SK-N-SH treated with all-trans-retinoic acid at 6 μM for 48 hours (cell line): ENCODE measurements around the gene INSM1.

Experiments
- ATAC-seq: fragments of 200-7000 bp; cut with Tn5 transposase; 3 replicates; pipeline ENCODE4 v1.9.1; 2020; ENCODE audit warnings: mild to moderate bottlenecking, moderate library complexity
- ARNTL ChIP-seq: fragments of 450-650 bp; formaldehyde crosslinking; IDR thresholded peaks from 2 replicates; pipeline ENCODE4 v1.5.0; 2020; ENCODE audit warnings: low read depth, mild to moderate bottlenecking, moderate library complexity, borderline replicate concordance
- BACH2 ChIP-seq: fragments of 250-450 bp; sonication (Bioruptor Pico); IDR thresholded peaks from 2 replicates; pipeline ENCODE4 v1.9.0; 2021; ENCODE audit warnings: mild to moderate bottlenecking, borderline replicate concordance
- CSDC2 ChIP-seq: fragments of 250-450 bp; sonication (Bioruptor Pico); IDR thresholded peaks from 2 replicates; pipeline ENCODE4 v1.5.0; 2020; ENCODE audit warnings: mild to moderate bottlenecking, moderate library complexity
- ESRRG ChIP-seq: fragments of 250-450 bp; sonication (Bioruptor Pico); IDR thresholded peaks from 2 replicates; pipeline ENCODE4 v1.6.1; 2021; ENCODE audit warnings: mild to moderate bottlenecking
- GLIS3 ChIP-seq: fragments of 250-450 bp; sonication (Bioruptor Pico); IDR thresholded peaks from 2 replicates; pipeline ENCODE4 v1.5.0; 2020; ENCODE audit warnings: mild to moderate bottlenecking, moderate library complexity
- ISL1 ChIP-seq: fragments of 250-450 bp; sonication (Bioruptor Pico); IDR thresholded peaks from 2 replicates; pipeline ENCODE4 v2.1.2; 2022; ENCODE audit warnings: mild to moderate bottlenecking, moderate library complexity
- OSR1 ChIP-seq: fragments of 250-450 bp; sonication (Bioruptor Pico); IDR thresholded peaks from 2 replicates; pipeline ENCODE4 v1.8.0; 2022; ENCODE audit warnings: moderate library complexity, mild to moderate bottlenecking, inconsistent platforms
- PPARA ChIP-seq: fragments of 250-450 bp; sonication (Bioruptor Pico); IDR thresholded peaks from 2 replicates; pipeline ENCODE4 v1.5.0; 2020; ENCODE audit warnings: mild to moderate bottlenecking, borderline replicate concordance
- RARB ChIP-seq: fragments of 250-450 bp; sonication (Bioruptor Pico); IDR thresholded peaks from 2 replicates; pipeline ENCODE4 v1.8.0; 2021; ENCODE audit warnings: mild to moderate bottlenecking, moderate library complexity
- SNAI2 ChIP-seq: fragments of 250-450 bp; sonication (Bioruptor Pico); IDR thresholded peaks from 2 replicates; pipeline ENCODE4 v1.5.0; 2020; ENCODE audit warnings: mild to moderate bottlenecking, moderate library complexity
- TCF4 ChIP-seq: fragments of 250-450 bp; sonication (Bioruptor Pico); IDR thresholded peaks from 2 replicates; pipeline ENCODE4 v1.8.0; 2021; ENCODE audit warnings: mild to moderate bottlenecking, moderate library complexity, borderline replicate concordance
- TOX ChIP-seq: fragments of 250-450 bp; sonication (Bioruptor Pico); IDR thresholded peaks from 2 replicates; pipeline ENCODE4 v1.8.0; 2021; ENCODE audit warnings: mild to moderate bottlenecking, moderate library complexity, borderline replicate concordance
- ZC3H10 ChIP-seq: fragments of 250-450 bp; sonication (Bioruptor Pico); IDR thresholded peaks from 2 replicates; pipeline ENCODE4 v1.5.1; 2021; ENCODE audit warnings: mild to moderate bottlenecking, moderate library complexity
- ZFP3 ChIP-seq: fragments of 250-450 bp; sonication (Bioruptor Pico); IDR thresholded peaks from 2 replicates; pipeline ENCODE4 v1.5.0; 2020; ENCODE audit warnings: mild to moderate bottlenecking, moderate library complexity
- ZFP30 ChIP-seq: fragments of 450-650 bp; formaldehyde crosslinking; IDR thresholded peaks from 2 replicates; pipeline ENCODE4 v1.5.0; 2022; ENCODE audit warnings: mild to moderate bottlenecking, moderate library complexity
- ZNF565 ChIP-seq: fragments of 450-650 bp; formaldehyde crosslinking; conservative IDR thresholded peaks from 2 replicates; pipeline ENCODE4 v1.5.0; 2020; ENCODE audit warnings: low read depth, mild to moderate bottlenecking, moderate library complexity
- ZNF70 ChIP-seq: fragments of 450-650 bp; formaldehyde crosslinking; IDR thresholded peaks from 2 replicates; pipeline ENCODE4 v1.5.0; 2020; ENCODE audit warnings: mild to moderate bottlenecking, moderate library complexity
- ZNF8 ChIP-seq: fragments of 450-650 bp; formaldehyde crosslinking; IDR thresholded peaks from 2 replicates; pipeline ENCODE4 v1.5.0; 2020; ENCODE audit warnings: mild to moderate bottlenecking, moderate library complexity
- TF ChIP-seq, protein P1 (sequence below): fragments of 250-450 bp; sonication (Bioruptor Pico); IDR thresholded peaks from 2 replicates; pipeline ENCODE4 v1.5.1; 2020; ENCODE audit warnings: low read depth, mild to moderate bottlenecking, moderate library complexity
- TF ChIP-seq, protein P2 (sequence below): fragments of 250-450 bp; sonication (Bioruptor Pico); IDR thresholded peaks from 2 replicates; pipeline ENCODE4 v1.8.0; 2021; ENCODE audit warnings: low read depth, mild to moderate bottlenecking, moderate library complexity, borderline replicate concordance
- TF ChIP-seq, protein P3 (sequence below): fragments of 250-450 bp; sonication (Bioruptor Pico); IDR thresholded peaks from 2 replicates; pipeline ENCODE4 v1.5.1; 2021; ENCODE audit warnings: mild to moderate bottlenecking, moderate library complexity
- TF ChIP-seq, protein P4 (sequence below): fragments of 250-450 bp; sonication (Bioruptor Pico); IDR thresholded peaks from 2 replicates; pipeline ENCODE4 v1.8.0; 2020; ENCODE audit warnings: mild to moderate bottlenecking, moderate library complexity, borderline replicate concordance
- TF ChIP-seq, protein P5 (sequence below): fragments of 250-450 bp; sonication (Bioruptor Pico); IDR thresholded peaks from 2 replicates; pipeline ENCODE4 v1.5.0; 2020; ENCODE audit warnings: mild to moderate bottlenecking, moderate library complexity

INSM1 gene

DNA sequence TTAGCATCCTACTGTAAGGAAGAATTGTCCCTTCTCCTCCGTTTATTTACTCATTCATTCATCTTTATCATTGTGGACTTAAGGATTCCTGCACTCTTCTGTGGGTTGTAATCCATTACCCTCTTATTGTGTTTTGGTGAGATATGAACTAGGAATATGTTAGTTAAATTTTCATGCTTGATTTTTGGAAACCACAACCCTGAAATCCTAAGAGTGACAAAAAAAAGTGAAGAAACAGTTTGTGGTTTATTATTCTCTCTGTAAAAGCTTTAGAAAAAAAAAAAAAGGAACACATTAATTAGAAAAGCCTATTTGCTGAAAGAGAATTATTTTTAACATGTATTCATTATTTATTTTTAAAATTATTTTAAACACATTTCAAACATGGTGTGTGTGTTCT is 36.7 kb upstream of the INSM1 start:
- no peak for TF ChIP-seq TOX (CRISPR knock-in tag)
- TF ChIP-seq CSDC2 (CRISPR knock-in tag) = no peak
- no peak for TF ChIP-seq PPARA
- no peak for TF ChIP-seq BACH2 (CRISPR knock-in tag)
- TF ChIP-seq, protein P1, sequence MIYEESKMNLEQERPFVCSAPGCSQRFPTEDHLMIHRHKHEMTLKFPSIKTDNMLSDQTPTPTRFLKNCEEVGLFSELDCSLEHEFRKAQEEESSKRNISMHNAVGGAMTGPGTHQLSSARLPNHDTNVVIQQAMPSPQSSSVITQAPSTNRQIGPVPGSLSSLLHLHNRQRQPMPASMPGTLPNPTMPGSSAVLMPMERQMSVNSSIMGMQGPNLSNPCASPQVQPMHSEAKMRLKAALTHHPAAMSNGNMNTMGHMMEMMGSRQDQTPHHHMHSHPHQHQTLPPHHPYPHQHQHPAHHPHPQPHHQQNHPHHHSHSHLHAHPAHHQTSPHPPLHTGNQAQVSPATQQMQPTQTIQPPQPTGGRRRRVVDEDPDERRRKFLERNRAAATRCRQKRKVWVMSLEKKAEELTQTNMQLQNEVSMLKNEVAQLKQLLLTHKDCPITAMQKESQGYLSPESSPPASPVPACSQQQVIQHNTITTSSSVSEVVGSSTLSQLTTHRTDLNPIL (CRISPR knock-in tag) = no peak
- no peak for TF ChIP-seq ZNF70
- TF ChIP-seq RARB (CRISPR knock-in tag) = no peak
- TF ChIP-seq ZFP3 (CRISPR knock-in tag) = no peak
- no peak for TF ChIP-seq TCF4 (CRISPR knock-in tag)
- TF ChIP-seq, protein P2, sequence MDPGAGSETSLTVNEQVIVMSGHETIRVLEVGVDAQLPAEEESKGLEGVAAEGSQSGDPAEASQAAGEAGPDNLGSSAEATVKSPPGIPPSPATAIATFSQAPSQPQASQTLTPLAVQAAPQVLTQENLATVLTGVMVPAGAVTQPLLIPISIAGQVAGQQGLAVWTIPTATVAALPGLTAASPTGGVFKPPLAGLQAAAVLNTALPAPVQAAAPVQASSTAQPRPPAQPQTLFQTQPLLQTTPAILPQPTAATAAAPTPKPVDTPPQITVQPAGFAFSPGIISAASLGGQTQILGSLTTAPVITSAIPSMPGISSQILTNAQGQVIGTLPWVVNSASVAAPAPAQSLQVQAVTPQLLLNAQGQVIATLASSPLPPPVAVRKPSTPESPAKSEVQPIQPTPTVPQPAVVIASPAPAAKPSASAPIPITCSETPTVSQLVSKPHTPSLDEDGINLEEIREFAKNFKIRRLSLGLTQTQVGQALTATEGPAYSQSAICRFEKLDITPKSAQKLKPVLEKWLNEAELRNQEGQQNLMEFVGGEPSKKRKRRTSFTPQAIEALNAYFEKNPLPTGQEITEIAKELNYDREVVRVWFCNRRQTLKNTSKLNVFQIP (CRISPR knock-in tag) = no peak
- TF ChIP-seq GLIS3 = no peak
- TF ChIP-seq ARNTL (CRISPR knock-in tag) = no peak
- TF ChIP-seq ZFP30 = no peak
- TF ChIP-seq SNAI2 = no peak
- no peak for TF ChIP-seq ESRRG (CRISPR knock-in tag)
- TF ChIP-seq, protein P3, sequence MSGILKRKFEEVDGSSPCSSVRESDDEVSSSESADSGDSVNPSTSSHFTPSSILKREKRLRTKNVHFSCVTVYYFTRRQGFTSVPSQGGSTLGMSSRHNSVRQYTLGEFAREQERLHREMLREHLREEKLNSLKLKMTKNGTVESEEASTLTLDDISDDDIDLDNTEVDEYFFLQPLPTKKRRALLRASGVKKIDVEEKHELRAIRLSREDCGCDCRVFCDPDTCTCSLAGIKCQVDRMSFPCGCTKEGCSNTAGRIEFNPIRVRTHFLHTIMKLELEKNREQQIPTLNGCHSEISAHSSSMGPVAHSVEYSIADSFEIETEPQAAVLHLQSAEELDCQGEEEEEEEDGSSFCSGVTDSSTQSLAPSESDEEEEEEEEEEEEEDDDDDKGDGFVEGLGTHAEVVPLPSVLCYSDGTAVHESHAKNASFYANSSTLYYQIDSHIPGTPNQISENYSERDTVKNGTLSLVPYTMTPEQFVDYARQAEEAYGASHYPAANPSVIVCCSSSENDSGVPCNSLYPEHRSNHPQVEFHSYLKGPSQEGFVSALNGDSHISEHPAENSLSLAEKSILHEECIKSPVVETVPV (CRISPR knock-in tag) = no peak
- TF ChIP-seq, protein P4, sequence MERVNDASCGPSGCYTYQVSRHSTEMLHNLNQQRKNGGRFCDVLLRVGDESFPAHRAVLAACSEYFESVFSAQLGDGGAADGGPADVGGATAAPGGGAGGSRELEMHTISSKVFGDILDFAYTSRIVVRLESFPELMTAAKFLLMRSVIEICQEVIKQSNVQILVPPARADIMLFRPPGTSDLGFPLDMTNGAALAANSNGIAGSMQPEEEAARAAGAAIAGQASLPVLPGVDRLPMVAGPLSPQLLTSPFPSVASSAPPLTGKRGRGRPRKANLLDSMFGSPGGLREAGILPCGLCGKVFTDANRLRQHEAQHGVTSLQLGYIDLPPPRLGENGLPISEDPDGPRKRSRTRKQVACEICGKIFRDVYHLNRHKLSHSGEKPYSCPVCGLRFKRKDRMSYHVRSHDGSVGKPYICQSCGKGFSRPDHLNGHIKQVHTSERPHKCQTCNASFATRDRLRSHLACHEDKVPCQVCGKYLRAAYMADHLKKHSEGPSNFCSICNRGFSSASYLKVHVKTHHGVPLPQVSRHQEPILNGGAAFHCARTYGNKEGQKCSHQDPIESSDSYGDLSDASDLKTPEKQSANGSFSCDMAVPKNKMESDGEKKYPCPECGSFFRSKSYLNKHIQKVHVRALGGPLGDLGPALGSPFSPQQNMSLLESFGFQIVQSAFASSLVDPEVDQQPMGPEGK (CRISPR knock-in tag) = no peak
- no peak for TF ChIP-seq ZNF565 (CRISPR knock-in tag)
- no peak for TF ChIP-seq OSR1 (CRISPR knock-in tag)
- no peak for TF ChIP-seq ZC3H10
- ATAC-seq = no peak

DNA sequence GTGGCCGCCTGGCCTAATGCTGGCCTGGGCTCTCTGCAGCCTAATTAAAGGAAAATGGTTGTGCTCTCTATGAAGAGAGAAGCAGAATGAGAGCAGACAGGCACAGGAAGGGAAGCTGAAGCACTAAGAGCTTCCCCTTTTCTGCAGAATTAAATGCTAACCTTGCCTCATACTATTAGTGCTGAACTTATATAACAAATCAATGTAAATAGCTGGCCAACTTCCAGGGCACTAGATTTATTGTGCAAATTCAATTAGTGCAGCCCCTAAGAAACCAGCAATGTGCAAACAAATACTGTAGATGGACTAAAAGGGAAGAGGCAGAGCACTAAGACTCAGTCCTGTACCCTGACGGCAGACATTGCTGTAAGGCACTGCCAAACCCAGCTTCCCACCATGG is 36.1 kb upstream of the INSM1 start:
- TF ChIP-seq GLIS3 = no peak
- no peak for TF ChIP-seq TCF4 (CRISPR knock-in tag)
- TF ChIP-seq OSR1 (CRISPR knock-in tag) = no peak
- TF ChIP-seq CSDC2 (CRISPR knock-in tag) = no peak
- TF ChIP-seq, protein P1 (CRISPR knock-in tag) = no peak
- TF ChIP-seq ZC3H10 = no peak
- TF ChIP-seq, protein P5, sequence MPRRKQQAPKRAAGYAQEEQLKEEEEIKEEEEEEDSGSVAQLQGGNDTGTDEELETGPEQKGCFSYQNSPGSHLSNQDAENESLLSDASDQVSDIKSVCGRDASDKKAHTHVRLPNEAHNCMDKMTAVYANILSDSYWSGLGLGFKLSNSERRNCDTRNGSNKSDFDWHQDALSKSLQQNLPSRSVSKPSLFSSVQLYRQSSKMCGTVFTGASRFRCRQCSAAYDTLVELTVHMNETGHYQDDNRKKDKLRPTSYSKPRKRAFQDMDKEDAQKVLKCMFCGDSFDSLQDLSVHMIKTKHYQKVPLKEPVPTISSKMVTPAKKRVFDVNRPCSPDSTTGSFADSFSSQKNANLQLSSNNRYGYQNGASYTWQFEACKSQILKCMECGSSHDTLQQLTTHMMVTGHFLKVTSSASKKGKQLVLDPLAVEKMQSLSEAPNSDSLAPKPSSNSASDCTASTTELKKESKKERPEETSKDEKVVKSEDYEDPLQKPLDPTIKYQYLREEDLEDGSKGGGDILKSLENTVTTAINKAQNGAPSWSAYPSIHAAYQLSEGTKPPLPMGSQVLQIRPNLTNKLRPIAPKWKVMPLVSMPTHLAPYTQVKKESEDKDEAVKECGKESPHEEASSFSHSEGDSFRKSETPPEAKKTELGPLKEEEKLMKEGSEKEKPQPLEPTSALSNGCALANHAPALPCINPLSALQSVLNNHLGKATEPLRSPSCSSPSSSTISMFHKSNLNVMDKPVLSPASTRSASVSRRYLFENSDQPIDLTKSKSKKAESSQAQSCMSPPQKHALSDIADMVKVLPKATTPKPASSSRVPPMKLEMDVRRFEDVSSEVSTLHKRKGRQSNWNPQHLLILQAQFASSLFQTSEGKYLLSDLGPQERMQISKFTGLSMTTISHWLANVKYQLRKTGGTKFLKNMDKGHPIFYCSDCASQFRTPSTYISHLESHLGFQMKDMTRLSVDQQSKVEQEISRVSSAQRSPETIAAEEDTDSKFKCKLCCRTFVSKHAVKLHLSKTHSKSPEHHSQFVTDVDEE = no peak
- no peak for TF ChIP-seq ZFP3 (CRISPR knock-in tag)
- TF ChIP-seq ZNF8 (CRISPR knock-in tag) = no peak
- no peak for TF ChIP-seq ZFP30
- no peak for TF ChIP-seq PPARA
- no peak for TF ChIP-seq SNAI2
- no peak for TF ChIP-seq TOX (CRISPR knock-in tag)
- TF ChIP-seq ZNF70 = no peak
- no peak for TF ChIP-seq ESRRG (CRISPR knock-in tag)
- TF ChIP-seq ISL1 (CRISPR knock-in tag) = no peak
- TF ChIP-seq, protein P3 (CRISPR knock-in tag) = no peak
- ATAC-seq = no peak
